ENCODE data around the gene ZNF84. TPM values are rescaled to one million over a fixed set of nuclear protein-coding genes. Genes with fewer than 3 reads are reported as not detected.

The ZNF84 gene
- total and polyA plus RNA-seq, 10 of the 15 experiments (the other 5 are each of a cell fraction or from before 2014, with no cell fraction given), result 10.4 to 35.3 (median 16.6) TPM

DNA sequence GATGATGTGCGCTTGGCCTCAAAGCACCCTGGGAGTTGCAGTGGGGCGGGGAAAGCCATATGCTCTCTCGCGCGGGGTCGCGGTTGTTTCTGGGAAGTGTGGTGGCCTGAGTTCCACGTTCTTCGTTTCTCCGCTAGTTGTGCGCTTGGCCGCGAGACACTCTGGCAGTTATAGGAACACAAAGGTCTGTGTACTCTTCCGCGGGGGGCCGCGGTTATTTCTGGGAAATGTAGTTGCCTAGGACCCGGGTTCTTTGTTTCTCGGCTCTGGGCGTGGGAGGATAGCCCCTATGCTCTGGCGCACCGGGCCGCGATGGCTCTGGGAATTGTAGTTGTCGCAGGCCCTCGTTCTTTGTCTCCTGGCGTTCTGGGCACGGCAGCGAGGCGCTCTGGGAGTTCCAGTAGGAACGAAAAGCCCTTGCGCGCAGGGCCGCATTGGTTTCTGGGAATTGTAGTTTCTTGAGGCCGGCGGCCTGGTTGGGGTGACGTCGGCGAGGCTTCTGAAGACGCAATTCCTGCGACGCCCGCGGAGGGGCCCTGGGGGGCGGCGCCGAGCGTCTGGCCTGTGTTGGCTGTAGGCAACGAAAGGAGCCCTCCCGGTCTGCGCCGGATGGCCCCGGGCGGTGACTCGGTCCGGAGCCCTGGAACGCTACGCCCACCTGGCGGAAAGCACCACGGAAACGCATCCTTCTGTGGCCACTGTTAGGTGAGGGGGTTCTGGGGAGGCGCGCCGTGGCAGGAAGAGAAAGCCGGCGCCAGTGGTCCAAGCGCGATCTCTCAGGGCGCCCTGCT, 43.3 kb downstream of the ZNF84 start, which contains the start of gene ZNF140 (continued):
- TF ChIP-seq TCF7 (IDR thresholded peaks at IDR 0.05; ENCODE audit: borderline replicate concordance) (no peak), POLR2AphosphoS5 (IDR thresholded peaks at IDR 0.05; ENCODE audit: low read length) (peak; percentile 75), PKNOX1 (IDR thresholded peaks at IDR 0.05) (peak; percentile 27; the same call in 1 of the 2 replicates), TBL1XR1 (IDR thresholded peaks at IDR 0.05; ENCODE audit: low read depth, low read length) (no peak), MTA2 (IDR thresholded peaks at IDR 0.05; ENCODE audit: low read depth) (no peak), HDAC2 (IDR thresholded peaks at IDR 0.05) (no peak), CHD4 (IDR thresholded peaks at IDR 0.05) (no peak), SRF (IDR thresholded peaks at IDR 0.05; ENCODE audit: low read depth in 2 of 2, low read length in 2 of 2) (0 out of 4 replicates have a peak, but pooled peaks of 1 of the 2 experiments have one; percentile 63), RUNX3 (IDR thresholded peaks at IDR 0.05; ENCODE audit: low read length) (peak; percentile 61; the same call in 1 of the 2 replicates), ZNF217 (IDR thresholded peaks at IDR 0.05) (no peak), CEBPB (IDR thresholded peaks at IDR 0.05; ENCODE audit: borderline replicate concordance in 1 of 2, low read depth in 2 of 2, low read length in 2 of 2) (no peak), YBX1 (IDR thresholded peaks at IDR 0.05) (no peak), IKZF2 (IDR thresholded peaks at IDR 0.05) (peak in 1 of 2 experiments; percentile 26; a peak in 1 of 4 replicates), EED (IDR thresholded peaks at IDR 0.05; ENCODE audit: low read depth) (peak; percentile 41), BACH1 (IDR thresholded peaks at IDR 0.05; ENCODE audit: borderline replicate concordance) (peak; percentile 58), ESRRA (IDR thresholded peaks at IDR 0.05; ENCODE audit: low read length) (peak; percentile 42; the same call in 1 of the 2 replicates), FOXM1 (IDR thresholded peaks at IDR 0.05; ENCODE audit: low read depth, low read length) (no peak), RB1 (IDR thresholded peaks at IDR 0.05; ENCODE audit: borderline replicate concordance) (peak; percentile 48; the same call in 1 of the 2 replicates), NFIC (IDR thresholded peaks at IDR 0.05; ENCODE audit: low read depth, low read length) (no peak; the same call in 1 of the 2 replicates), RELB (IDR thresholded peaks at IDR 0.05; ENCODE audit: low read depth) (peak; percentile 48; the same call in 1 of the 2 replicates), EP300 (IDR thresholded peaks at IDR 0.05; ENCODE audit: borderline replicate concordance in 1 of 2, control insufficient read depth in 1 of 2, low read depth in 2 of 2, low read length in 2 of 2) (no peak), RCOR1 (conservative IDR thresholded peaks at IDR 0.05; ENCODE audit: low read depth, low read length) (no peak), MXI1 (IDR thresholded peaks at IDR 0.05; ENCODE audit: low read depth, low read length) (0 out of 2 replicates have a peak, but pooled peaks have one; percentile 2), NBN (IDR thresholded peaks at IDR 0.05) (peak; percentile 66), DPF2 (IDR thresholded peaks at IDR 0.05) (no peak; the same call in 1 of the 2 replicates), NR2C2 (IDR thresholded peaks at IDR 0.05; ENCODE audit: borderline replicate concordance, control insufficient read depth, insufficient read length, low read depth) (no peak), LARP7 (IDR thresholded peaks at IDR 0.05) (peak; percentile 71; the same call in 1 of the 2 replicates)
- TF ChIP-seq, protein P1, sequence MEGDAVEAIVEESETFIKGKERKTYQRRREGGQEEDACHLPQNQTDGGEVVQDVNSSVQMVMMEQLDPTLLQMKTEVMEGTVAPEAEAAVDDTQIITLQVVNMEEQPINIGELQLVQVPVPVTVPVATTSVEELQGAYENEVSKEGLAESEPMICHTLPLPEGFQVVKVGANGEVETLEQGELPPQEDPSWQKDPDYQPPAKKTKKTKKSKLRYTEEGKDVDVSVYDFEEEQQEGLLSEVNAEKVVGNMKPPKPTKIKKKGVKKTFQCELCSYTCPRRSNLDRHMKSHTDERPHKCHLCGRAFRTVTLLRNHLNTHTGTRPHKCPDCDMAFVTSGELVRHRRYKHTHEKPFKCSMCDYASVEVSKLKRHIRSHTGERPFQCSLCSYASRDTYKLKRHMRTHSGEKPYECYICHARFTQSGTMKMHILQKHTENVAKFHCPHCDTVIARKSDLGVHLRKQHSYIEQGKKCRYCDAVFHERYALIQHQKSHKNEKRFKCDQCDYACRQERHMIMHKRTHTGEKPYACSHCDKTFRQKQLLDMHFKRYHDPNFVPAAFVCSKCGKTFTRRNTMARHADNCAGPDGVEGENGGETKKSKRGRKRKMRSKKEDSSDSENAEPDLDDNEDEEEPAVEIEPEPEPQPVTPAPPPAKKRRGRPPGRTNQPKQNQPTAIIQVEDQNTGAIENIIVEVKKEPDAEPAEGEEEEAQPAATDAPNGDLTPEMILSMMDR (IDR thresholded peaks at IDR 0.05 in 2 of 3, conservative IDR thresholded peaks at IDR 0.05 in 1 of 3; ENCODE audit: control insufficient read depth in 2 of 3, extremely low read depth in 1 of 3, insufficient read depth in 1 of 3, low read depth in 3 of 3, low read length in 3 of 3), result peak; percentile 18 to 38 (median 20); a peak in 4 of 6 replicates
